Neutrophil (primary cell): ENCODE measurements around the gene ACVR1.

ENCODE experiments used
- H3K27ac ChIP-seq: fragments of 200-600 bp; sonication (generic); 2 replicates; pipeline ENCODE4 v1.5.1; 2016; ENCODE audit warnings: mild to moderate bottlenecking, moderate library complexity
- H3K27me3 ChIP-seq: fragments of 200-600 bp; sonication (generic); 2 replicates; pipeline ENCODE4 v1.6.0; 2016; ENCODE audit warnings: mild to moderate bottlenecking
- H3K36me3 ChIP-seq: fragments of 200-600 bp; sonication (generic); 2 replicates; pipeline ENCODE4 v1.5.1; 2017
- H3K4me1 ChIP-seq, 2 experiments: fragments of 200-600 bp in 1 of 2; sonication (generic) in 1 of 2; 1 replicate in 1 of 2; 2 replicates in 1 of 2; pipeline versions ENCODE4 v1.5.1 to v1.6.1; 2013 to 2016; ENCODE audit warnings: low read depth in 1 of 2, low read length in 1 of 2, mild to moderate bottlenecking in 1 of 2, moderate library complexity in 1 of 2; ENCODE audit not compliant: control insufficient read depth in 1 of 2, insufficient read depth in 1 of 2
- H3K4me3 ChIP-seq, 2 experiments: fragments of 200-600 bp in 1 of 2; sonication (generic) in 1 of 2; 1 replicate in 1 of 2; 2 replicates in 1 of 2; pipeline ENCODE4 v1.5.1; 2013 to 2016; ENCODE audit warnings: low read depth in 1 of 2, low read length in 1 of 2, mild to moderate bottlenecking in 1 of 2, moderate library complexity in 1 of 2
- H3K9me3 ChIP-seq: fragments of 200-600 bp; sonication (generic); 2 replicates; pipeline ENCODE4 v1.5.1; 2016
- TF ChIP-seq, protein P1 (sequence below): fragments of 200-600 bp; sonication (generic); IDR thresholded peaks from 2 replicates; pipeline ENCODE4 v1.5.1; 2016; ENCODE audit warnings: antibody characterized with exemption

The ACVR1 gene

DNA sequence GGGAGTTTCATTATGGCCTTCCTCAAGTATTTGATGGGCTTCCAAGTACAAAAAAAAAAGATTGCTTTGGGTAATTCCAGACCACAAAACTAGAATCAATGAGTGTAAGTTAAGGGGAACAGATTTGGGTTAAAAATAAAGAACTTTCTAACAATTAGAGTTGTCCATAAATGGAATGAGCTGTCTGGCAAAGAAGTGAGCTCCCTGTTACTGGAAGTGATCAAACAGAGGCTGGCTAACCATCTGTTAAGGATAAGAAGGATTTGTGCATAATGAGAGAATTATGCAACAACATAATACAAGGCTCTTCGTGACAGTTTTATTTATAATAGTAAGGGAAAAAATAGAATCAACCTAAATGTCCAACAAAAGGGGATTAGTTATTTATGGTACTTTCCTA lies 44.6 kb upstream of the ACVR1 start:
- Histone ChIP-seq H3K27ac (no peak overlapping the region), H3K4me1 (no peaks in the 10 kb centered on the region), H3K4me3 (no peak overlapping the region), H3K27me3 (no peaks in the 10 kb centered on the region), H3K36me3 (no peaks in the 10 kb centered on the region), H3K9me3 (no peaks in the 10 kb centered on the region)
- TF ChIP-seq, protein P1, sequence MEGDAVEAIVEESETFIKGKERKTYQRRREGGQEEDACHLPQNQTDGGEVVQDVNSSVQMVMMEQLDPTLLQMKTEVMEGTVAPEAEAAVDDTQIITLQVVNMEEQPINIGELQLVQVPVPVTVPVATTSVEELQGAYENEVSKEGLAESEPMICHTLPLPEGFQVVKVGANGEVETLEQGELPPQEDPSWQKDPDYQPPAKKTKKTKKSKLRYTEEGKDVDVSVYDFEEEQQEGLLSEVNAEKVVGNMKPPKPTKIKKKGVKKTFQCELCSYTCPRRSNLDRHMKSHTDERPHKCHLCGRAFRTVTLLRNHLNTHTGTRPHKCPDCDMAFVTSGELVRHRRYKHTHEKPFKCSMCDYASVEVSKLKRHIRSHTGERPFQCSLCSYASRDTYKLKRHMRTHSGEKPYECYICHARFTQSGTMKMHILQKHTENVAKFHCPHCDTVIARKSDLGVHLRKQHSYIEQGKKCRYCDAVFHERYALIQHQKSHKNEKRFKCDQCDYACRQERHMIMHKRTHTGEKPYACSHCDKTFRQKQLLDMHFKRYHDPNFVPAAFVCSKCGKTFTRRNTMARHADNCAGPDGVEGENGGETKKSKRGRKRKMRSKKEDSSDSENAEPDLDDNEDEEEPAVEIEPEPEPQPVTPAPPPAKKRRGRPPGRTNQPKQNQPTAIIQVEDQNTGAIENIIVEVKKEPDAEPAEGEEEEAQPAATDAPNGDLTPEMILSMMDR: no peak

DNA sequence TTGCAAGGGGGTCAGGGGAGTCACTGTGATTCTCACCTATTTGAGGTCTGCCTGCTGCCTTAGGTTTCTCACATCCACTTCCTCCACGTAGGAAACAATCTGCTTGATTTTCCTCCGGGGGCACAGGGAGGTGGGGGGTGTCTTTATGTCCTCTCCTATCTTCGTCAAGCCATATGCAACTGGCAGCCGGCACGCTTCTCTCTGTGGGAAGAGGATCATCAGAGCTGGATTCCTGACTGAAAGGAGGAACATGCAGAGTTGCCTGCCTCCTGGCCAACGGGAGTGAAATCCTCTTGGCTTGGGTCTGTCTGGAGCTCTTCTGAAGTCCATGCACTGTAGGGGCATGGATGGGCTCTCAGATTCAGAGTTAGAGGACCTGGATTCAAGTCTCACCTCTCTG lies 43.1 kb upstream of the ACVR1 start:
- H3K4me3 ChIP-seq: no peak overlapping the region
- no peaks in the 10 kb centered on the region for H3K27me3 ChIP-seq
- H3K27ac ChIP-seq: no peak overlapping the region
- no peaks in the 10 kb centered on the region for H3K9me3 ChIP-seq
- H3K4me1 ChIP-seq: no peaks in the 10 kb centered on the region
- no peaks in the 10 kb centered on the region for H3K36me3 ChIP-seq
- TF ChIP-seq, protein P1: no peak

DNA sequence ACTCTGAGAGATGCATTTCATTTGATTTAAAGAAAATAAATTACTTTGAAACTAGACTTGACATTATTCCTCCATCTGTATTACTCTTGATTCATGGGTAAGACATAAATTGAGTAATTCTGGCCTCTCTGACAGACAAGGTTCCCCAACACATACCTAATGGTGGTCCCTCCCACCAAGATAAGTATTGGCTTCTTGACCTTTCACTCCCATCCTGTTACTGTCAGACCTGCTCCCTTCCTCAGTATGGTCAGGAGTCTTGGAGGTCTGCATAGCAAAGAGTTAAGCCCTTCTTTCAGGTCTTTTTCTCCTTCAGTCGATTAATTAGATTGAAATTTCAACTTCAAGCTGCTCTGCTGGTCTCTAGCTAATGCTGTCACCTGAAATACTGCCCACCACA lies 42.2 kb upstream of the ACVR1 start:
- TF ChIP-seq, protein P1: no peak
- Histone ChIP-seq H3K4me1 (no peaks in the 10 kb centered on the region), H3K36me3 (no peaks in the 10 kb centered on the region), H3K27me3 (no peaks in the 10 kb centered on the region), H3K27ac (no peak overlapping the region), H3K4me3 (no peak overlapping the region), H3K9me3 (no peaks in the 10 kb centered on the region)

DNA sequence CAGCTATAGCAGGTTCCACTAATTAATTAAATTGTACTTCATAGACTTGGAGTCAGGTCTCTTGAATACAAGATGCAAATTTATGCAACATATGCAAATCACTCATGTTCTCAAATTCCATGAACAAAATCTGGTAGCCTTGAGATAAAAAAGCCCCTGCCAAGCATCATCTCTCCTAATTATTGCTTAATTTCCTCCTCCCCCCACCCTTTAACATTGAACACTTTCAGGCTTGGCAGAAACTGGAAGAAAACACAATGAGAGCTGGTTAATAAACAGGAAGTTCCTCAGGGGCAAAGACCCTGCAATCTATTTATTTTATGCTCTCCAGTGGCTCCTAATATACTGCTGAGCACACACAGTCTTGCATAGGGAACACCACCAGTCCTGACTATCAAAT lies 35.6 kb upstream of the ACVR1 start:
- TF ChIP-seq, protein P1: no peak
- H3K9me3 ChIP-seq: no peaks in the 10 kb centered on the region
- no peaks in the 10 kb centered on the region for H3K36me3 ChIP-seq
- H3K4me3 ChIP-seq: no peak overlapping the region
- H3K27ac ChIP-seq: no peak overlapping the region
- no peaks in the 10 kb centered on the region for H3K27me3 ChIP-seq
- no peaks in the 10 kb centered on the region for H3K4me1 ChIP-seq

DNA sequence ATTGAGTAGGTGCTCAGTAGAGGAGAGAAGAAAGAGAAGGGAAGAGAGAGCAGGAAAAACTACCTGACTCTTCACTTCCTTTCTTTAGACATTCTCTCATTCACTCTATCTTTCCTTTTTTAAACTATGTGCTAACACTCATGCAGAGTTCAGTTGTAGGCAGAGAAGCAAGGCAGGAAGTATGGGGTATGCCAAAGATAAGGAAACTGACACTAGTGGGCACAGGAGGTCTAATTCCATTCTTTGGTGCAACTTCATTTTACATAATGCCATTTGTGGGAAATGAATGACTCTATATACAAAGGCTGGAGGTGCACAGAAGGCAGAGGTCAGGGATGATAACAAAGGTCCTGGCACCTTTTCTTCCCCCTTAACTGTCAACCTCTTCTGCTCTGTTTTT lies 35.1 kb upstream of the ACVR1 start:
- Histone ChIP-seq H3K4me1 (no peaks in the 10 kb centered on the region), H3K36me3 (no peaks in the 10 kb centered on the region), H3K27me3 (no peaks in the 10 kb centered on the region), H3K9me3 (no peaks in the 10 kb centered on the region), H3K4me3 (no peak overlapping the region), H3K27ac (no peak overlapping the region)
- TF ChIP-seq, protein P1: no peak

DNA sequence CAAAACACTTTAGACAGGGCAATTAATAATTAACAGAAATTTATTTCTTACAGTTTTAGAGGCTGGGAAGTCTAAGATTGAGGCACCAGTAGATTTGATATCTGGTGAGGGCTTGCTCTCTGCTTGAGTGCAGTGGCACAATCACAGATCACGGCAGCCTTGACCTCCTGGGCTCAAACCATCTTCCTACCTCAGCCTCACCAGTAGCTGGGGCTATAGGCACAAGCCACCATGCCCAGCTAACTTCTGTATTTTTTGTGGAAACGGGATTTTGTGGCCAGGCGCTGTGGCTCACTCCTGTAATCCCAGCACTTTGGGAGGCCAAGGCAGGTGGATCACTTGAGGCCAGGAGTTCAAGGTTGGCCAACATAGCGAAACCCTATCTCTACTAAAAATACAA lies 29.0 kb upstream of the ACVR1 start:
- Histone ChIP-seq H3K36me3 (no peaks in the 10 kb centered on the region), H3K4me3 (no peak overlapping the region), H3K27me3 (no peaks in the 10 kb centered on the region), H3K27ac (no peak overlapping the region), H3K9me3 (no peaks in the 10 kb centered on the region), H3K4me1 (no peaks in the 10 kb centered on the region)
- TF ChIP-seq, protein P1: no peak
